ENCODE measurements around the gene C6orf62.
"Not testable (repeated sequence)": the region's sequence is repeated elsewhere in the genome, so short reads cannot be mapped to it uniquely, and the experiment has no call there.

The C6orf62 gene

DNA sequence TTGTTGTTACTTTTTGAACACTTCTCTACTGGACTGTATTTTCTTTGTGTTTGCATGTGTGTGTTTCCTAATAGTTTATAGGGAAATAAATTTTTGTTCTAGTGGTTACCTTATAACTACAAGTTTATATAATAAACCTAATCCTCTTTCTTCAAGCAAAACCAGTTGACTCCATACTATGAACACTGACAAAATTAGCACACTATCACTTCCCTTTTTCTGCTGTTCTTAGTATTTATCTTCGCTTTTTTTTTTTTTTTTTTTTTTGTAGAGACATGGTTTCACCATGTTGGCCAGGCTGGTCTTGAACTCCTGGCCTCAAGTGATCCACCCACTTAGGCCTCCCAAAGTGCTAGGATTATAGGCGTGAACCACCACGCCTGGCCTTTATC, 25.0 kb upstream of the C6orf62 start:
- in situ Hi-C loops (cut with MboI; ENCODE audit: low sequenced_read_pairs), result no loop called here

DNA sequence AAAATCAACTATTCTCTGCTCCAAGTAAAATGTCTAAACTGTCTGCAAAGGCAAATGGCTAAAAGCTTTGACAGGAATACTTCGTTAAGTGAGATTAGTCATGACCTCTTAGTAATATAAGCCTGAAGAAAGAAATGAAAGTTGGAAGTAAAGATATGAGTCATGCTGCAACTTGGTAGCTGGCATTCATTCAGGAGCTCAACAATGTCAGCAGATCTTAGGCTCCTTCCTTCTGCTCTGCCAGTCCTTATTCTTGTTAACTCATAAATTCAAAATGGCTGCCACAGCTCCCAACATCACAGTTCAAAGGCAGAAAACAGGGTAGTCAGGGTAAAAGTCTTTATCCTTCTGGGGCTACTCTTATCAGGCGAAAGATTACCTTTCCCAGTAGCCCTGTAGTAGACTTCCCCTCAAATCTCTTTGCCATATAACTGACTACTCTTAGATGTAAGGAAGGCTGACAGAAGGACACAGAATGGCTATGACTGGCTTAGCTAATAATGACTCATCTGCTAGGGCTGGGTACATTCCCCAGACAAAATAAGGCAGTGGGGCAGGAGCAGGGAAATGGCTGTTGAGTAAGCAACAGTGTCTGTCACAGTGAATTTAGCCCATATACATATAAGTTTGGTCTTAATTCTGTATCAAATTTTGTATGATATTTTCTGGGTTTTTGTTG, 24.4 kb upstream of the C6orf62 start:
- in situ Hi-C loops (cut with MboI; ENCODE audit: low sequenced_read_pairs), result no loop called here

DNA sequence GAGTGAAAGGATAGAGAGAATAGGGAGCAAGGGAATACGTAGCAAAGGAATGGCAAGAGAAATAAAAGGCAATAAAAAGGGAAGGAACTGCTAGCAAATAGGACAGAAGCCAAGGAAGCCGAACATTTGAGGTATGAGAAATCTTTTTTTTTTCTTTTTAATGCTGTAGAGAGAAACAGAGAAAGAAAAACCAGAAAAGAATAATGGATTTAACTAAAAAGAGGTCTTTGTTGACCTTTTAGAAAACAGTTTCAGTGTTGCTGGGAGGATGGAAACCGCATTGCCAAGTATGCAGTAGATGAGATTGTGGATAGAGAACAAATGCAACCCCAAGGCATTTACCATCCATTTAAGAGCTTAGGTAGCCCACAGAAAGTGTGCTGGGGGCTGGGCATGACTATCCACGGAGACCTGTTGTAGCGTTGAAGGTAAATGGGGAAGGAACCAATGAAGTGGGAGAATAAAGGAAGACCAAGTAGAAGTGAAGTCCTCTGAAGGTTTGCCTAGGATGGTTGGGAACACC, 23.3 kb upstream of the C6orf62 start:
- in situ Hi-C loops (cut with MboI; ENCODE audit: low sequenced_read_pairs), result no loop called here

DNA sequence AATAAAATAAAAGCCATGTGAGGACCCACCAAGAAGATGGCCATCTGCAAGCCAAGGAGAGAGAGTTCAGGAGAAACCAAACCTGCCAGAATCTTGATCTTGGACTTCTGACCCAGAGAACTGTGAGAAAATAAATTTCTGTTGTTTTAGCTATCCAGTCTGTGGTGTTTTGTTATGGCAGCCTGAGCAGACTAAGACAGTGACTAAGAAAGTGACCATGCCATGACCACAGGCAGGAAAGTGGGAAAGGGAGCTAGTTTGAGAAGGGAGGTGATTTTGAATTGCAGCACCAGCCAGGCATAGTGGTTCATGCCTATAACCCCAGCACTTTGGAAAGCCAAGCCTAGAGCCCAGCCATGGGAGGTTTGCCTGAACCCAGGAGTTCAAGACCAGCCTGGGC, 21.9 kb upstream of the C6orf62 start:
- in situ Hi-C loops (cut with MboI; ENCODE audit: low sequenced_read_pairs), result no loop called here

- in situ Hi-C loops (cut with MboI; ENCODE audit: low sequenced_read_pairs), result no loop called here
Measured at GRCh38 chr6:24738741-24739140, 19.8 kb upstream of the C6orf62 start.

DNA sequence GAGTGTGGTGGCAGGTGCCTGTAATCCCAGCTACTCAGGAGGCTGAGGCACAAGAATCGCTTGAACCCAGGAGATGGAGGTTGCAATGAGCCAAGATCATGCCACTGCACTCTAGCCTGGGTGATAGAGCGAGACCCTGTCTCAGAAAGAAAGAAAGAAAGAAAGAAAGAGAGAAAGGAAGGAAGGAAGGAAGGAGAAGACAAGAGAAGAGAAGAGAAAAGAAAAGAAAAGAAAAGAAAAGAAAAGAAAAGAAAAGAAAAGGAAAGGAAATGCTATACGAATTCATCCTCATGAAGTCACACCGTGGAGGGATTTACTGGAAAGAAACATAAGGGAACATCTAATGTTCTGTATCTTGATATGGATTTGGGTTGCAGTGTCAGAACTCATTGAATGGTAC, 15.8 kb upstream of the C6orf62 start:
- in situ Hi-C loops (cut with MboI; ENCODE audit: low sequenced_read_pairs), result not testable (repeated sequence)

DNA sequence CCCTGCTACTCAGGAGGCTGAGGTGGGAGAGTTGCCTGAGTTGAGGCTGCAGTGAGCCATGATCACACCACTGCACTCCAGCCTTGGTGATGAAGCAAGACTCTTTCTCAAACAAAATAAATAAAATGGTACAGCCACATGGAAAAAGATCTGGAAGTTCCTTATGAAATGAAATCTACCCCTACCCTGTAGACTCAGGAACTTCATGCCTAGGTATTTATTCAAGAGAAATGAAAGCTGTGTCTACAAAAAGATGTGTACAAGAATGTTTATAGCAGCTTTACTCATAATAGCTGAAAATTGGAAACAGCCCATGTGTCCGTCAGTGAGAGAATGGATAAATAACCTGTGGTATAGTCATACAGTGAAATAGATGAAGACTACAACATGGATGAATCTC, 15.2 kb upstream of the C6orf62 start:
- in situ Hi-C loops (cut with MboI; ENCODE audit: low sequenced_read_pairs), result no loop called here

DNA sequence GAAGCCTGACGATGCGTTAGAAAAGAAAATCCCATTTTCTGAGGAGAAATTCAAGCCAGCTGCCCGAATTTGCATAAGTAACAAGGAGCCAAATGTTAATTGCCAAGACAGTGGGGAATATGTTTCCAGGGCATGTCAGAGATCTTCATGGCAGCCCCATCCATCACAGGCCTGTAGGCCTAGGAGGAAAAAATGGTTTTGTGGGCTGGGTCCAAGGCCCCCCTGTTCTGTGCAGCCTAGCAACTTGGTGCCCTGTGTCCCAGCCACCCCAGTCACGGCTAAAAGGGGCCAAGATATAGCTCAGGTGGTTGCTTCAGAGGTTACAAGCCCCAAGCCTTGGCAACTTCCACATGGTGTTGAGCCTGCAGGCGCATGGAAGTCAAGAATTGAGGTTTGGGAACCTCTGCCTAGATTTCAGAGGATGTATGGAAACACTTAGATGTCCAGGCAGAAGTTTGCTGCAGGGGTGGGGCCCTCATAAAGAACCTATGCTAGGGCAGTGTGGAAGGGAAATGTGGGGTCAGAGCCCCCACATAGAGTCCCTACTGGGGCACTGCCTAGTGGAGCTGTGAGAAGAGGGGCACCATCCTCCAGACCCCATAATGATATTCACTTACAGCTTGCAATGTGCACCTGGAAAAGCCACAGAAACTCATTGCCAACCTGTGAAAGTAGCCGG, 12.6 kb upstream of the C6orf62 start:
- in situ Hi-C loops (cut with MboI; ENCODE audit: low sequenced_read_pairs), result not testable (repeated sequence)

GRCh38 chr6:24730653-24731052, 11.7 kb upstream of the C6orf62 start:
- in situ Hi-C loops (cut with MboI; ENCODE audit: low sequenced_read_pairs), result not testable (repeated sequence)

- in situ Hi-C loops (cut with MboI; ENCODE audit: low sequenced_read_pairs), result no loop called here
Measured at GRCh38 chr6:24723270-24723669, 4.3 kb upstream of the C6orf62 start.

- in situ Hi-C loops (cut with MboI; ENCODE audit: low sequenced_read_pairs), result no loop called here
Measured at GRCh38 chr6:24721461-24722215, 2.7 kb upstream of the C6orf62 start.

DNA sequence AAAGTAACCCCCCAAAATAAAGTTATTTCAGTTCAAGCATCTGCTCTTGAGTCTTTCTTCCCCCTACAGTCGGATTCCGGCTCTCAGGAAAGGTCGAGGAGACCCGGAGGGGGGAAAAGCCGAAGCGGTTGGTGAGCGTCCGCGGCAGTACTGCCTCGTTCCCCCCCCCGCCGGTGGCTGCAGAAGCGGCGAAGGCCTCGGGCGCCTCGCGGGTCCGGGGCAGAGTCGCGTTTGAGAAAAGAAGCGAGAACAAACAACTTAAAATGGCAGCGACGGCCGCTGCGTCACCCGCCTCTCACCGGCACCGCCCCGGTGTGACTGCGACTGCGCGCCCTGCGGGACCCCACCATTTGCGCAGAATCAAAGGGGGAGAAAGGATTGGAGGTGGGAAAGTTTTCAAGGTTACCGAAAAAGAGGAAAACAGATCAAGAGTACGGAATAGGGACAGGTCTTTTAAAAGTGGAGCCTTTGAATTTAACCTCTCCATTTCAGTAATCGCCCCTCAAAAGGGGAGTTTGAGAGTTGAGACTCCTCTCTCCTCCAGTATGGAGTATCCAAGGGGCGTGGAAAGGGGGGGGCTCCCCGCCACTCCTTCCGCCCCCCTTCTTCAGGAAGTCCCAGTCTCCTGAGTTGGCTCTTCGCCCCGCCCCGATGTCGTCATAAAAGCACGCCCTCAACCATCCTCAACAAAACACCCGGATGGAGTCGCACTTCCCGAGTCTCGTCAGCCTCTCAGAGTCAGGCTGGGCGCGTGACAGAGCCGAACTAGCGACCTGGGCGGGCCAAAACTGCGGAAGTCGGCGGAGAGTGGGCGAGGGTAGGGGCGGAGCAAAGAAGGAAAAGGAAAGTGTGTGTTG, 1.9 kb upstream of the C6orf62 start:
- in situ Hi-C loops (cut with MboI; ENCODE audit: low sequenced_read_pairs), result no loop called here

DNA sequence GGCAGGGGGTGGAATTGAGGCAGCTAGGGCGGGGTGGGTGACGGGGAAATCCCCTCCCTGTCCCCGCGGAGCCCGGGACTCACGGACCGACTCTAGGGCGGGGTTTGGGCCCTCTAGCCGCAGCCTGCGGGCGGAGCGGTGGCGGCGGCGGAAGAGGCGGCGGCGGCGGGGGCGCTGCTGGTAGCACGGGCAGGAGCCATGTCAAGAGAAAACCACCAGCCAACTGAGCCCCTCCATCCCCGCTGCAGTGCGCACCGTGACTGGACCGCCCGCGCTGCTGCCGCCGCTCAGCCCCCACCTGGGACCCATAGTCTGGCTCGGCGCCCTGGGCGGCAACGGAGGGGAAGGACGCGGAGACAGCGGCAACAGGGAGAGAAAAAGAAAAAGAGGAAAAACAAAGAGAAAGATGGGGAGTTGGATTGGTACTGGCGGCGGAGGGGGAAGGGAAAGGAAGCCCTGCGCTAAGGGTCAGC, 1.2 kb upstream of the C6orf62 start:
- in situ Hi-C loops (cut with MboI; ENCODE audit: low sequenced_read_pairs), result no loop called here

- in situ Hi-C loops (cut with MboI; ENCODE audit: low sequenced_read_pairs), result no loop called here
Measured at GRCh38 chr6:24718449-24719124, 367 bp downstream of the C6orf62 start.

DNA sequence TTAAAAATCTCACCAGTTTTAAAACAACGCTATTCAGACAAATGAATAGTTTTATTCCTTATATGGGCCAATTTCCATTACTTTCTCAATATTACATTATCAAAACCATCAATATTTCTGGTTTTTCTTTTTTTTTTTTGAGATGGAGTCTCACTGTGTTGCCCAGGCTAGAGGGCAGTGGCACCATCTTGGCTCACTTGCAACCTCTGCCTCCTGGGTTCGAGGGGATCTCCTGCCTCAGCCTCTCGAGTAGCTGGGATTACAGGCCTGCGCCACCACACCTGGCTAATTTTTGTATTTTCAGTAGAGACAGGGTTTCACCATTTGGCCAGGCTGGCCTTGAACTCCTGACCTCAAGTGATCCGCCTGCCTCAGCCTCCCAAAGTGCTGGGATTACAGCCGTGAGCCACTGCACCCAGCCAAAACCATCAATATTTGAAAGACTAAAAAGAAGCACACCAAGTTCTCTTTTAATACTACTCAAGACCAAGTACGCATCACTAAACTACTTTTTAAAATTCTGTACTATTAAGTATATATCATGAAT, 2.3 kb downstream of the C6orf62 start:
- in situ Hi-C loops (cut with MboI; ENCODE audit: low sequenced_read_pairs), result not testable (repeated sequence)

DNA sequence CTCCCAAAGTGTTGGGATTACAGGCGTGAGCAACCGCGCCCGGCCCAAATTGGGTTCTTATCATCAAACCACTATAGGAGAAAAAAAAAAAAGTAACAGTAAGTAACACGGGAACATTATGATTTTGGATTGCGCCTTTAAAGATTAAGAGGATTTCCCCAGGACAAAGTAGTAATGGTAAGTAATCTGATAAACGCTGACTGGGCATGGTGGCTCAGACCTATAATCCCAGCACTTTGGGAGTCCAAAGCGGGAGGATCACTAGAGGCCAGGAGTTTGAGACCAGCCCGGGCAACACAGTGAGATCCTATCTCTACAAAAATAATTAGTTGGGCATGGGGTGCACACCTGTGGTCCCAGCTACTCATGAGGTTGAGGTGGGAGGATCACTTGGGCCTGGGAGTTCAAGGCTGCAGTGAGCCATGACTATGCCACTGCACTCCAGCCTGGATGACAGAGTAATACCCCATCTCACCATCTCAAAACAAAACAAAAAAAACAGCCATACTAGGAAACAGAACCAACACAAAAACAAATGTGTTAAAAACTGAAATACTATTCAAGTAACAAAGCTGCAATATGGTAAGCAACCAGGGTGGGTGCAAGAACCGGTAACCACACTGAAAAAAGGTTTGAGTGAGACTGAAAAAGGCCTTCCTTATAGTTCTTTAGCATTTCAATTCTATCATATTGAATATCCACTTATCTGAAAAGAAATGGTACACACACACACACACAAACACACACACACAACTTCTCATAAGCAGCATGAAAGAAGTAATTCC, 8.2 kb downstream of the C6orf62 start:
- in situ Hi-C loops (cut with MboI; ENCODE audit: low sequenced_read_pairs), result no loop called here

DNA sequence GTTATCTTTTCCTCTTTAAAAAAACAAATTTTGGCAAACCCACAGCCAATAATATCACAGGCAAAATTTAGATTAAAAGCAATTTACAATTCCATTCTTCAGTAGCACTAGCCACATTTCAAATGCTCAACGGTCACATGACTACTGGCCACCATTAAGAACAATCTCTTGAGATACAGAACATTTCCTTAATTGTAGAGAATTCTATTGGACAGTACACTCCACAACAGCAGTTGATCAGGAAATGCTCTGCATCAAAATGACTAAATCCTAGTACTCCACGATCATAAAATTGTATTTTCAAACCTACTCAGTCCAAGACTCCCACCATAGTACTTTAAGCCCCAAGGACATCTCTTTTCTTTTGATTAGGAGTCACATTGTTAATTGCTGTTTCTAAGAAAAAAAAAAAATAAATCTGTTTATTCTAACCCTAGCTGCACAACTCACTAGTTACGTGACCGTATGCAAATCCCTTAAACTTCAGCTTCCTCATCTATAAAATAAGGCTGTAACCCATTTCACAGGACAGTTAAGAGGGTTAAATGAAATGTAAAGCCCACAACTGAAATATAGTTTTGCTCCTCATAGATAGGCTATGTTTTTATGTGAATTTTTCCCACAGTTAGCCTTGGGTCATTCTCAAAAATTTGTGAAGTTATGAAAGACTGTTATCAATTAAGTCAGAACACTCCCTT, 9.8 kb downstream of the C6orf62 start:
- in situ Hi-C loops (cut with MboI; ENCODE audit: low sequenced_read_pairs), result no loop called here

DNA sequence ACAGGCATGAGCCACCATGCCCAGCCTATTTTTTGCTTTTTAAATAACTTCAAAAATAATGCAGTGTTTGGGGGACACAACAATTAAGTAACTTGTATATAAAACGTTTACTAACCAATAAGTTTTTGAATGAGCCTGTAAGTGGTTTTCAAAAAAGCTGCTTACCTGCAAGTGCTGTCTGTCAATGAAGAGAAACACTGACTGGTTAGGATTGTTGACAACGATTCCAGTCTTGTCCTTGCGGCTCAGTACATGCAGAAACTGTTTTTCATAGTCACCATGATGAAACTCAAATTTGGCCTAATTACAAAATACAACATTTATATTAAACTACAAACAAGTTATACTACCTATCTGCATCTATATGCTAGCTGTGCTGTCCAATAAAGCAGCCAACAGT, 10.3 kb downstream of the C6orf62 start:
- in situ Hi-C loops (cut with MboI; ENCODE audit: low sequenced_read_pairs), result no loop called here

DNA sequence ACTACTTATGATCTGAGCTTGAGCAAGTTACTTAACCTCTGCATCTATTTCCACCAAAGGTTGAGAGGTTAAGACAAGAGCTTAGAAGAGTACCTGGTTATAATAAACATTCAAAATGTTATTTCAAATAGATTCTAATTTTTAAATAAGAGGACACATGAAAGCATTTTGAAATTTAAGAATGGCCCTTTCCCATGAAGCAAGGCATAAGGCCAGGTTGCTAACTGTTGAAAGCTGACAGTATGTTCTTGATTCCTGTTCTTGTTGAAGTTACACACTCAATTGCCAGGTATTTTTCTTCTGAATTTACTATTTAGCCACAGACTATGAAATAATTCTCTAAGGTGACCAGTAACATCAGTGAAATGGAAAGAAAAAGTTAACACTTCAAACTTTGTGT, 14.5 kb downstream of the C6orf62 start:
- in situ Hi-C loops (cut with MboI; ENCODE audit: low sequenced_read_pairs), result no loop called here

Data from HL-60/S4 (cell line).